Lung (tissue), 12 donors: Measurements from ENCODE around the gene RALGPS1. TPM values are rescaled to one million over a fixed set of nuclear protein-coding genes. Genes with fewer than 3 reads are reported as not detected.

ENCODE experiments used
- ATAC-seq: fragments of 200-7000 bp; cut with Tn5 transposase; one replicate; pipeline ENCODE4 v1.9.1; 2020; ENCODE audit warnings: moderate number of reproducible peaks; ENCODE audit not compliant: insufficient read depth, low FRiP score
- DNase-seq, 3 donors: peaks; one replicate each; pipeline ENCODE4 v3.0.0-alpha.2; 2013 to 2017
- H3K27ac ChIP-seq, 2 donors: one replicate each; pipeline ENCODE4 v1.5.1; 2013; ENCODE audit warnings: mild to moderate bottlenecking in 2 of 2, moderate library complexity in 2 of 2, control low read depth in 1 of 2, inconsistent platforms in 1 of 2, low read depth in 1 of 2, low read length in 1 of 2
- H3K27me3 ChIP-seq, 3 donors: one replicate each; pipeline ENCODE4 v1.5.1; 2013; ENCODE audit warnings: low read length in 2 of 3; ENCODE audit not compliant: control insufficient read depth in 3 of 3, insufficient read depth in 3 of 3
- H3K36me3 ChIP-seq, 4 donors: one replicate each; pipeline ENCODE4 v1.5.1; 2013; ENCODE audit warnings: low read length in 4 of 4, mild to moderate bottlenecking in 1 of 4, moderate library complexity in 1 of 4; ENCODE audit not compliant: control insufficient read depth in 4 of 4, insufficient read depth in 4 of 4
- H3K4me1 ChIP-seq, 5 donors: one replicate each; pipeline ENCODE4 v1.5.1; 2013; ENCODE audit warnings: low read length in 5 of 5, mild to moderate bottlenecking in 2 of 5, moderate library complexity in 1 of 5; ENCODE audit not compliant: control insufficient read depth in 5 of 5, insufficient read depth in 5 of 5
- H3K4me3 ChIP-seq: one replicate; pipeline ENCODE4 v1.5.1; 2013; ENCODE audit warnings: mild to moderate bottlenecking, control low read depth, moderate library complexity
- H3K9ac ChIP-seq, 2 donors: one replicate each; pipeline ENCODE4 v1.5.1; 2013; ENCODE audit warnings: low read length in 2 of 2, control low read depth in 1 of 2; ENCODE audit not compliant: insufficient read depth in 1 of 2
- H3K9me3 ChIP-seq, 4 donors: one replicate each; pipeline ENCODE4 v1.5.1; 2013; ENCODE audit warnings: low read length in 3 of 4, mild to moderate bottlenecking in 1 of 4, moderate library complexity in 1 of 4; ENCODE audit not compliant: control insufficient read depth in 4 of 4, insufficient read depth in 3 of 4
- WGBS, 2 donors: extraction: QIAGEN DNeasy Blood & Tissue Kit; methylation state at CpG; one replicate each; pipeline ENCODE4 v1.1.7; 2013; 5-methylcytosine and 5-hydroxymethylcytosine counted together
- polyA plus RNA-seq, 2 donors: library from polyadenylated mRNA; stranded (reverse); fragments of 200-250 nt; gene quantifications; one replicate each; pipeline ENCODE4 v1.2.1, GENCODE V29; 2013
- total RNA-seq, 2 donors: library from RNA; depleted of rRNA in 1 of 2; stranded (reverse); fragments of >200 nt in 1 of 2; gene quantifications; one replicate each; pipeline ENCODE4 v1.2.1, GENCODE V29; 2014 to 2021
- TF ChIP-seq, protein P1 (sequence below): IDR thresholded peaks from 2 replicates; pipeline ENCODE4 v1.5.1; 2012; ENCODE audit warnings: mild to moderate bottlenecking; ENCODE audit errors: control extremely low read depth, extremely low read depth
- donor health status: control.
- donor health status: control.
- donor health status: Bipolar disorder and iron deficiency.
- donor health status: healthy.
- donor health status: DM: yes; HTN: yes; CAD: no.

The RALGPS1 gene
- total and polyA plus RNA-seq, 4 donors: 3.5 to 30.3 (median 11.9) TPM

- WGBS, 2 donors: 67 to 74% methylated on average over 2 of the region's 2 CpGs
- no peak overlapping the region for H3K4me3 ChIP-seq
- H3K27ac ChIP-seq: no peak overlapping the region
- ATAC-seq (no peak), DNase-seq (no peak)
- H3K4me1 ChIP-seq: peaks cover 4 to 29% (median 13%) of the 10 kb centered on the region in 5 donors
- H3K27me3 ChIP-seq: no peaks in the 10 kb centered on the region
- H3K36me3 ChIP-seq: no peaks in the 10 kb centered on the region
- TF ChIP-seq, protein P1, sequence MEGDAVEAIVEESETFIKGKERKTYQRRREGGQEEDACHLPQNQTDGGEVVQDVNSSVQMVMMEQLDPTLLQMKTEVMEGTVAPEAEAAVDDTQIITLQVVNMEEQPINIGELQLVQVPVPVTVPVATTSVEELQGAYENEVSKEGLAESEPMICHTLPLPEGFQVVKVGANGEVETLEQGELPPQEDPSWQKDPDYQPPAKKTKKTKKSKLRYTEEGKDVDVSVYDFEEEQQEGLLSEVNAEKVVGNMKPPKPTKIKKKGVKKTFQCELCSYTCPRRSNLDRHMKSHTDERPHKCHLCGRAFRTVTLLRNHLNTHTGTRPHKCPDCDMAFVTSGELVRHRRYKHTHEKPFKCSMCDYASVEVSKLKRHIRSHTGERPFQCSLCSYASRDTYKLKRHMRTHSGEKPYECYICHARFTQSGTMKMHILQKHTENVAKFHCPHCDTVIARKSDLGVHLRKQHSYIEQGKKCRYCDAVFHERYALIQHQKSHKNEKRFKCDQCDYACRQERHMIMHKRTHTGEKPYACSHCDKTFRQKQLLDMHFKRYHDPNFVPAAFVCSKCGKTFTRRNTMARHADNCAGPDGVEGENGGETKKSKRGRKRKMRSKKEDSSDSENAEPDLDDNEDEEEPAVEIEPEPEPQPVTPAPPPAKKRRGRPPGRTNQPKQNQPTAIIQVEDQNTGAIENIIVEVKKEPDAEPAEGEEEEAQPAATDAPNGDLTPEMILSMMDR: no peak
- H3K9ac ChIP-seq: no peak overlapping the region
- H3K9me3 ChIP-seq: no peaks in the 10 kb centered on the region
These were observed 163.0 kb downstream of the RALGPS1 start for GRCh38 chr9:127077644-127077946.

DNA sequence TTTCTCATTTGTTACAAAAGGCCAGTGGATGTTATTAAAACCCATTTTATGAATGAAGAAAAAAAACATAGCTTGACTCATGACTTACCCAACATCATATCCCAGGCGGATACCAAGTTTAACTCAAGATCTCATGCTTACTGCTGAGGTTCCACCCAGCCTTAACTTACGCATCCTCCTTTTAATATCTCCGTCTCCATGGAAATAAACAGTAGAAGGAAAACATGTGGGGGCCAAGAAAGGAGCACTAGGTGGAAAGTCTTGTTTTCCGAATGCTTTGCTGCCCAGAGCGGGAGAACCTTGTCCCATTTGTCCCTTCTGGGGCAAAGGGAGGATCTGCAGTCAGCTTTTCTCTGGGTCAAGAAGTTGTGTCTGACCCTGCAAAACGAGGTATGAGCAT, 163.8 kb downstream of the RALGPS1 start:
- no peaks in the 10 kb centered on the region for H3K36me3 ChIP-seq
- DNase-seq (no peak), ATAC-seq (no peak)
- no peak overlapping the region for H3K27ac ChIP-seq
- H3K9me3 ChIP-seq: no peaks in the 10 kb centered on the region
- no peaks in the 10 kb centered on the region for H3K27me3 ChIP-seq
- H3K4me3 ChIP-seq: no peak overlapping the region
- 96% methylated on average over 6 of the region's 6 CpGs for whole genome bisulfite sequencing, 2 donors
- no peak overlapping the region for H3K9ac ChIP-seq
- H3K4me1 ChIP-seq: peaks cover 6 to 29% (median 13%) of the 10 kb centered on the region in 5 donors
- TF ChIP-seq, protein P1: no peak

DNA sequence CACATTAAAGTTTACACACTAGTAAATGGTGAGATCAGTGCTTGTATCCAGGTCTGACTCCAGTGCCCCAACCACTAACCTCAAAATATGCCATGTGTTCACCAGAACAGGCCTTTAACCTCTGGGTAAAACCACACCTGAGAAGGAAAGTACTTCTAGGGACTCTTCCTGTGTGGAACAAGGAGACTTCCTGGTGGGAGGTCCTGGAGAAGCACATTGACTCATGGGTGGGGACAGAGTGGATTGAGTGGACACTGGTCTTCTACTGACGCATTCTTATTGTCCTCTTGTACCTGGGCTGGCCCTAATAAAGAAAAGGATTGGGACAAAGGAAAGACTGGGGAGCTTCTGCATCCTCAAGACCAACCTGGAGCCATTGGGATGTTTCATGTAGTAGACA, 164.4 kb downstream of the RALGPS1 start:
- Histone ChIP-seq H3K9me3 (no peaks in the 10 kb centered on the region), H3K4me3 (no peak overlapping the region), H3K9ac (no peak overlapping the region), H3K4me1 (peaks cover 6 to 29% (median 13%) of the 10 kb centered on the region in 5 donors), H3K27ac (no peak overlapping the region), H3K36me3 (no peaks in the 10 kb centered on the region), H3K27me3 (no peaks in the 10 kb centered on the region)
- DNase-seq (no peak), ATAC-seq (no peak)
- TF ChIP-seq, protein P1: no peak
- 96 to 100% methylated on average over 1 of the region's 1 CpG for WGBS, 2 donors

DNA sequence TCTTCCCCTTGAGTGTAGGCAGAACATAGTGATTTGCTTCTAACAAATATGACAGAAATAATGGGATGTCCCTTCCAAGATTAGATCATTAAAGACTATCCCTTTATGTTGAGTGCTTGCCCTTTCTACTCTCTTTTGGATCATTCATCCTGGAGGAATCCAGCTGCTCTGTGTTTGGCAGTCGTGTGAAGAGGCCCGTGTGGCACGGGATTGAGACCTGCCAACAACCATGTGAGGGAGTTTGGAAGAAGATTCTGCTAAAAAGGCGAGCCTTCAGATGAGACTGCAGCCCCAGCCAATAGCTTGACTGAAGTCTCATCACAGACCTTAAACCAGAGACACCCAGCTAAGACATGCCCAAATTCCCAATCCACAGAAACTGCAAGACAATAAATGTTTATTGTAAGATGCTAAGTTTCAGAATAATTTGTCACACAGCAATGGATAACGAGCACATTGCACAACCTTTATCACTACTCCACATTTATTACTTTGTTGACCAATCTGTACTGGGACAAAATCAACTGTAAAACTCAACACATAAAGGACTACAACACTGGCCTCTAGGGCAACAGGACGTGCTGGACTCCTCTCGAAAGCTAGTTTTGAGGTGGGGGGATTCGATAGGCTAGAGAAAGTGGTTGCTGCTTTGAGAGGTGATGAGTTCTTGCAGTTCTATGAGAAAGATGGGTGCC, 165.0 kb downstream of the RALGPS1 start:
- Histone ChIP-seq H3K4me3 (no peak overlapping the region), H3K27me3 (no peaks in the 10 kb centered on the region), H3K9ac (no peak overlapping the region), H3K4me1 (peaks cover 6 to 29% (median 9%) of the 10 kb centered on the region in 5 donors), H3K36me3 (no peaks in the 10 kb centered on the region), H3K27ac (no peak overlapping the region), H3K9me3 (no peaks in the 10 kb centered on the region)
- 89 to 92% methylated on average over 8 of the region's 8 CpGs for WGBS, 2 donors
- no peak for ATAC-seq
- no peak for DNase-seq
- TF ChIP-seq, protein P1: no peak
